ENCODE results near the gene SPAG16.
"Not testable (repeated sequence)": the region's sequence is repeated elsewhere in the genome, so short reads cannot be mapped to it uniquely, and the experiment has no call there.

SPAG16 gene

DNA sequence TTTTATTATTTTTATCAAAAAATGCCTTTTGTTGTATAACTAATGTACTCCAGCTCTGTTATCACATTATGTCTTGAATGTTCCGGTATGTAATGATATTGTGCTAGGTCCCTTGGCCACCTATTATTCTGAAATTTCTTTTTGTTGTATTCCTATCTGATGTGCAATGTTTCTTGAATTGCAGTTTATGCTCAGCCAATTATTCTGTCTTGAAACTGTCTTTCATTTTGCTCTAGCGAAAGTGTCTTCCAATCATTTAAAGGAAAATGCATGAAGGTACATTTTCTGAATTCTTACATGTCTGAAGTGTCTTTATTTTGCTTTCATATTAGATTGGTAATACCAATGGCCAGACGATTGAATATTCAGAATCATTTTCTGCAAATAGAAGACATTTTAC is 277.5 kb downstream of the SPAG16 start:
- DNase-seq = no peak

DNA sequence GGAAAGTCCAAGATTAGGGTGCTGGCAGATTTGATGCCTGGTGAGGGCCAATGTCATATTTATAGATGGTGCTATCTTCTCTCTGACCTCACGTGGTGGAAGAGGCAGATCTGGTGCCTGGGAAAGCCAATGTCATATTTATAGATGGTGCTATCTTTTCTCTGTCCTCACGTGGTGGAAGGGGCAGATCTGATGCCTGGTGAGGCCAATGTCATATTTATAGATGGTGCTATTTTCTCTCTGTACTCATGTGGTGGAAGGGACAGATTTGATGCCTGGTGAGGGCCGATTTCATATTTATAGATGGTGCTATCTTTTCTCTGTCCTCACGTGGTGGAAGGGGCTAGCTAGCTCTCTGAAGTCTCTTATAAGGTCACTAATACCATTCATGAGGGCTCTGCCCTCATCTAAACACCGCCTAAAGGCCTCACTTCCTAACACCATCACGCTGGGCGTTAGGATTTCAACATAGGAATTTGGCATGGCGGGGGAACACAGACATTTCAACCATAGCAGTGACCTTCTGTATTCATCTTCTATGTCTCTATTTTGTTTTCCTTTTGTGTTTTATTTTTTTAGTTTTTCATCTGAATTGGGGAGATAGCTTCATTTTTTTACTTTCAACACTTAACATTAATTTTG is 278.4 kb downstream of the SPAG16 start:
- DNase-seq = no peak

GRCh38 chr2:213566846-213567245 is 282.6 kb downstream of the SPAG16 start:
- no peak for DNase-seq

DNA sequence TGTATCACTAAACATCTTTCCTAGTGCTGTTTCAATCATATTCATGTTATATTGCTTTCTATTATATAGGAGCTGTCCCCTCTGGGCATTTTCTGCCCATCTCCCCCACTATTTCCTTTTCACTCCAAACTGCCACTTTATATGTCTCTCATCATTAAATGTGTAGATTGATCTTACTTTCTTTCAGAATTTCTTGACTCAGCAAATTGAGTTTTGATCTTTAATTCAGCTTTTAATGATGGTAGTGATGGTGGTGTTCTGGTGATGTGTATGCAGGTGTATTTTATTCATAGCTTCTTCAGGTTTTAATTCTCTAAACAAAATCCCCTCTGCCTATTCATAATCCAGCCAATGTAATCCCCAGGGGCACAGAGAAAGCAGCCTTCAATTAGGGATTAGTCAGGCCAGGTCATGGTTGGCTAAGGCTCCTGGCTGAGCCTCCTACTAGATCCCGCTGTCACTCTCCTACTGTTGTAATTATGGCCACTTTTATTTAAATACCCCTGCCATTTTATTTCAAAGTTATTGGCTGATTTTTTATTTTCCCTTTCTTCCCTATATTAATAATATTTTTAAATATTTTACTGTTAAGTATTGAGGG is 325.4 kb downstream of the SPAG16 start:
- no peak for DNase-seq

- no peak for DNase-seq
Observed at GRCh38 chr2:213627054-213627710, 342.9 kb downstream of the SPAG16 start.

DNA sequence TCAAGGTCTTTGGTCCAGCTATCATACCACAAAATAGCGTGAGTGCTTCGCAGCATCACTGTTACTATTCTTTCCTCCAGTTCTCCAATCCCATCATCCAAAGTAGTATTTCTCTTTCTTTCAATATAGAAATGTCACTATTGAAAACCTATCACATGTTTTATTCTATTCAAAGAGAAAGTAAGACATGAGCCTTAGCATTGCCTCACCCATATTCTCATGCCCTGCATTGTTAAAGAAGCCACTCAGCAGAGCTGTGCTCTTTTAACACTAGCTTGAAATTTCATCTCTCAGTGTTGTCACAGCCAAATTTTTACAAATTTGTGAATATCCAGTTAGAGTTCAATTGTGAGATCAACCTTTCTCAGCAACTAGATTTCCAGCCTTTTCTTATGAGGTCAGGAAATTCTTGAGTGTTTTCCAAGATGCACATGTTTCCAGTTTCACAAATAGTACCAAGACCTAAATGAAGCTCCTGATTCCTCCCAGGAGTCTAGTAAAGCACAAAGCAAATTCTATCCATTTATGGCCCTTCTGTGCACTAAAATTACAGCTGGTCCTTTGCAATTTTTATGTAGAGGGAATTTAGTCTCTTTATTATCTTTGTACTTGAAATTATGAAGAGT is 343.7 kb downstream of the SPAG16 start:
- no peak for DNase-seq

DNA sequence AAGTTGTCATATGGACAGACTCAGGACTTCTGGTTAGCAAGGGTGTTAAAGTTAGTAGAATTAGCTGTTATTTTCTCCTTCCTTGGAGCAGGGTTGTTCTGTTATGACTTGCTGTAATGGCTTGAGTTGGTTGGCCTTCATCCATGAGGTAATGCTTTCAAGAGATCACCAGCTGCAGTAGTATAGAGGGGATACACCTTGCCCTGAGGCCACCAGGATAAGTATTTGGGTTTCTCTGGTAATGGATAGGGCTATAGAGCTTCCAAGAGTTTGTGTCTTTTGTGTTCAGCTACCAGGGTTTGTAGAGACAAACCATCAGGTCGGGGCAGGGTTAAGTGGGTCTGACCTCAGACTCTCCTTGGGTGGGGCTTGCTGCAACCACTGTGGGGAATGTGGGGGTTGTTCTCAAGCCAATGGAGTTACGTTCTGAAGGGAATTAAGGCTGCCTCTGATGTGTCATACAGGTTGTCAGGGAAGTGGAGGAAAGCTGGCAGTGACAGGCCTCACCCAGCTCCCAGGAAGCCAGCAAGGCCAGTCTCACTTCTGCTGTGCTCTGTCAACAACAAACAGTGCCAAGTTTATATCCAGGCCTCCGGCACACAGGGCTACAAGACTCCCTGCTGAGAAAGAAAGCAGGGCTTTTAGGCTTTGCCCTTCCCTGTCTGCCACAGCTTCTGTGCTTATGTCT is 356.6 kb downstream of the SPAG16 start:
- DNase-seq = no peak

DNA sequence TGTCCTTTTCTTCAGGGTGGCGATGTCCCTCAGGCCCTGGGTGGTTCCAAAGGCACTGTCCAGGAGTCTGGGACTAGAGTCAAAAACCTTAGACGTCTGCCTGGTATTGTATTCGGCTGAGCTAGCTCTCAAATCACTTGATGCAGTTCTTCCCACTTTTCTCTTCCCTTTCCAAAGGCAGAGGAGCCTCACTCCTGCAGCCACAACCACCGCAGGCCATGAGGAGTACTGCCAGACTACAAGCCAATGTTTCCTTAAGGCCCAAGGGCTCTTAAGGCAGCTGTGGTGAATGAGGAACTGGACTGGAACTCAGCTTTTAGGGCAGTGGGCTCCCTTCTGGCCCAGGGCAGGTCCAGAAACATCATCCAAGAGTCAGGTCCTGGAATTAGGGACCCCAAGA is 360.7 kb downstream of the SPAG16 start:
- DNase-seq = no peak

DNA sequence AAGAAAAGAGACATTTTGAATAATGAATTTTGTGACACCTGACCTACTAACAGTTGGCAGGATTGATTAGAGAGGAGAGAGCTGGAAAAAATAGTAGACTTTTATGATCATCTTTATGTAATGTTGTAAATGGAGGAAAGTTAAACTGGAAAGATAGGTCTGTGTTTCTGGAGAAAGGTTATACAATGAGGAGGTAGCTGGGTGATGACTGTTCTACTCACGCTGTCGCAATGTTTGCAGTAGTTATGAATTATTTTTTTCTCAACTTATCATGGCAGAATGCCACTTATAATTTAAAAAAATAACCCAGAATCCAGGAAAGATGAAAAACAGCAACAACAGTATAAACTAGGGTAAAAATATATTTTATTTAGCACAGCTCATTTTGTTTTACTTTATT is 364.9 kb downstream of the SPAG16 start:
- no peak for DNase-seq

GRCh38 chr2:213664817-213665216 is 380.6 kb downstream of the SPAG16 start:
- no peak for DNase-seq

- DNase-seq = no peak
Observed at GRCh38 chr2:213669657-213670056, 385.4 kb downstream of the SPAG16 start.

DNA sequence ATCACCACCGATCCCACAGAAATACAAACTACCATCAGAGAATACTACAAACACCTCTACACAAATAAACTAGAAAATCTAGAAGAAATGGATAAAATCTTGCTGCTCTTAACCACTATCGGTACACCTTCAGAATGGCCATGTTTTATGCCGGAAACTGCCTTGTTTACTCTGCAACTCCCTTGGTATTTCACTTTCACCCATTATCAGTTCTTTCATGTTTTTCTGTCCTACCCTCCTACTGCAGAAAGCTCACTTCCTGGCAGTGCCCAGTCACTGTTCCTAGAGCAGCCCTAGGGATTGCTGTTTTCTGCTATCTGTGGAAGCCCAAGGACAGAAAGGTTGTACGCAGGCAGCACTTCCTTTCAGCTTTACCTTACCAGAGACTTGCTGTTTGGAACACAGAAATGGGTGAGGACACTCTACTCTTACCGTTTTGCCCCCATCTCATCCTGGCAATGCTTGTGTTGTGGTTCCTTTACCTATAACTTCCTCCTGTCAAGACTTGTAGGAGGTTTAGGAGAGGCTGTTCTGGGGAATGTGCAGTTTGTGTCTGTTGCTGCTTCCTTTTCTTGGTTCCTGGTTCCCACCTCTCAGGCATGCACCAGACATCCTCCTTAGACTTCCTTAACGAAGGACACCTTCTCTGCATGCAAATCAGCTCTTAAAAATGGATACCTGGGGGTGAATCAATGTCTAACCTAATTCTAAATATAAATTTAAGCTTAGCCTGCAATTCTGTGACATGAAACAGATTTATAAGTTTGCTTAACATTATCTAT is 394.4 kb downstream of the SPAG16 start:
- no peak for DNase-seq

- no peak for DNase-seq
Observed at GRCh38 chr2:213679894-213680293, 395.6 kb downstream of the SPAG16 start.

DNA sequence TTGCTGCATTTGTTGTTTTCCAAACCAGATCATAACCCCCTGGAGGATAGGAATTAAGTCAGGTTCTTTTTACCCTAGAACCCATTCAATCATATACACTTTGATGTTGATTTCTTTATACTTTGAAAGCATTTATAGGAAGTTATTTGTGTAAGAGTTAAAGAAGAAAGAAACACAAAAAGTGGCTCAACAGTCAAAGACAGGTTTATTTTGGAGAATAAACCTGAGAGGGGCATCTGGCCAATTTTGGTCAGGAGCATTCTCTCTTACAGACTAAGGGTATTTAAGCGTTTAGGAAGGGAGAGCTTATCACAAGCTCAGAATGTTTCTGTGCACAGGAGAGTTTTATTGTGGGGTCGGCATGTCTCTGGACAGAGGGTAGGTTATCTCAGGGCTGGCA is 398.0 kb downstream of the SPAG16 start:
- DNase-seq = no peak

GRCh38 chr2:213688133-213688532 is 403.9 kb downstream of the SPAG16 start:
- no peak for DNase-seq

GRCh38 chr2:213688825-213689224 is 404.6 kb downstream of the SPAG16 start:
- not testable (repeated sequence) for DNase-seq

DNA sequence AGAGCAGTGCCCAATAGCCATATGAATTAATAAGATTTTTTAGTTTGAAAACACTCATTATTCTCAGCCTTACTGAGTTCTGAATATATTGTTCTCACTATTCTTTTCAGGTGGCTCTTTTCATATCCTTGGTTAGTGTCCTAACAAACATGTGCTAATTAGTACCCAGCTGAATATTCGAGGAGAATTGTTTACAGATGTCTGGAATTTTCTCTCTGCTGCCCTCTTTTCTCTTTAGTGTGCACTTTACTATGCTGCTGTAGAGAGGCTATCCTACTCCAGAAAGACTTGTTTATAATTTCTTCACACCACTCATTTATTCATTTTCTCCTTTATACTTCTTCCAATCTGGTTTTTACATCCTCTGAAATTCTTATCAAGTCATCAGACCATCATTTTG is 405.3 kb downstream of the SPAG16 start:
- DNase-seq = no peak

DNA sequence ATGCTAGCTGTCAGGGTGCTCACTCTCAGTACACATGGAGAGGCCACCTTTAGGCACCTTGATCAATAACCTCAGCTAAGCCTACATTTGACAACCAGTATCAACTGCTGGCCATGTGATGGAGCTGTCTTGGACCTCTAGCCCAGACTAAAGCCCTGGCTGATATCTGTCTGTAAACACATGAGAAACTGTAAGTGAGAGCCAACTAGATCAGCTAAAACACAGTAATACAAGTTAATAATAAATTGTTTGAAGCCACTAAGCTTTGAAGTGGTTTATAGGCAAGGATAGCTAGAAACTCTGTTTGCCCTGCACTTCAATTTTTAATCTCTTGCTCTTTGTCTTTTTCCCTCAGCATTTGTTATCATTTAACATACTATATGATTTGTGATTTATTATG is 407.1 kb downstream of the SPAG16 start:
- DNase-seq = no peak

DNA sequence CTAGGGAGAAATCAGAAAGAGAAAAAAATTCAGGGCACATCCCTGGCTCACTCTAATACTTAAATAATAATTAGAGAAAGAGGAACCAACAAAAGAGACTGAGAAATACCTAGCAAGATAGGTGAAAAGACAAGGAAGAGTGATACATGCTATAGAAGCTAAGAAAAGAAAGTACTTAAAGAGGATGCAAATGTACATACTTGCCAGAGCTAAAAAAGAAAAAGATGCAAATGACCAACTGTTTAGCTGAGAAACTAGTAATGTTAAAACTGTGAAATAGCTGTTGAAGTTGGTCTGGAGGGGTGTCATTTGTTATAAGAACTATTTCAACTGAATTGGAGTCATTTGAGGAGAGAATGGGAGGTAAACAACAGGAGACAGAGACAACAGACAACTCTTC is 412.2 kb downstream of the SPAG16 start:
- no peak for DNase-seq

DNA sequence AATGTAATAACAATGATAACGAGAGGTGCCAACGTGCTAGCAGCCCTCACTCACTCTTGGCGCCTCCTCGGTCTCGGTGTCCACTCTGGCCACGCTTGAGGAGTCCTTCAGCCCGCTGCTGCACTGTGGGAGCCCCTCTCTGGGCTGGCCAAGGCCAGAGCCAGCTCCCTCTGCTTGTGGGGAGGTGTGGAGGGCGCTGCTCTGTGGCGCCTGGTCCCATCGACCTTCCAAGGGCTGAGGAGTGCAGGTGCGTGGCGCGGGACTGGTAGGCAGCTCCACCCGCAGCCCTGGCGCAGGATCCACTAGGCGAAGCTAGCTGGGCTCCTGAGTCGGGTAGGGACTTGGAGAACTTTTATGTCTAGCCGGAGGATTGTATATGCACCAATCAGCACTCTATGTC is 417.1 kb downstream of the SPAG16 start:
- not testable (repeated sequence) for DNase-seq

GRCh38 chr2:213703406-213704098 is 419.3 kb downstream of the SPAG16 start:
- no peak for DNase-seq

DNA sequence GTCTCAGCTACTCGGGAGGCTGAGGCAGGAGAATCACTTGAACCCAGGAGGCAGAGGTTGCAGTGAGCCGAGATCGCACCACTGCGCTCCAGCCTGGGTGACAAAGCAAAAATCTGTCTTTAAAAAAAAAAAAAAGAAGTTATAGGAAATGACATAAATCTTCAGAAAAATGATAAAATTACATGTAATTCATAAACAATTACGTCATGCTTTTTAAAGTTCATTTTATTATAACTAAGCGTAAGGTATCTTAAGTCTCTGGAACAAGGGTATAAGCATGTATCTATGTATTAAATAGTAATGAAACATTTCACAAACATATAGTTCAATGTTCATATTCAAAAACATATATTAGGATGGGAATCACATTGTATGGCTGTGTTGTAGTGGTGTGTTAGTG is 425.9 kb downstream of the SPAG16 start:
- DNase-seq = no peak

Measured in activated T-cell treated with anti-CD3 and anti-CD28 coated beads for 4 hours (primary cell).